GM19468 (cell line): Measurements from ENCODE around the gene CDH15.
"Not testable (repeated sequence)": the region's sequence is repeated elsewhere in the genome, so short reads cannot be mapped to it uniquely, and the experiment has no call there.

Experiments used
- ATAC-seq: cut with Tn5 transposase; IDR thresholded peaks from one replicate; pipeline ENCODE4 v1.9.1; 2021; ENCODE audit warnings: mild to moderate bottlenecking, moderate library complexity, moderate number of reproducible peaks; ENCODE audit not compliant: unreplicated experiment; ENCODE audit errors: extremely low read depth

Gene CDH15

GRCh38 chr16:89185887-89186592, 14.5 kb downstream of the CDH15 start:
- not testable (repeated sequence) for ATAC-seq

- ATAC-seq = not testable (repeated sequence)
Observed at GRCh38 chr16:89186593-89187031, 15.1 kb downstream of the CDH15 start.

GRCh38 chr16:89187032-89187769, 15.7 kb downstream of the CDH15 start:
- no peak for ATAC-seq

GRCh38 chr16:89187770-89188392, 16.3 kb downstream of the CDH15 start:
- ATAC-seq = no peak

GRCh38 chr16:89188471-89189357, 17.2 kb downstream of the CDH15 start:
- not testable (repeated sequence) for ATAC-seq

- no peak for ATAC-seq
Observed at GRCh38 chr16:89189358-89190025, 17.9 kb downstream of the CDH15 start.

GRCh38 chr16:89190150-89190958, 18.8 kb downstream of the CDH15 start:
- ATAC-seq = no peak

GRCh38 chr16:89191033-89191900, 19.7 kb downstream of the CDH15 start:
- no peak for ATAC-seq

- ATAC-seq = no peak
Observed at GRCh38 chr16:89191901-89192185, 20.3 kb downstream of the CDH15 start.

- not testable (repeated sequence) for ATAC-seq
Observed at GRCh38 chr16:89192186-89192955, 20.8 kb downstream of the CDH15 start.

GRCh38 chr16:89192956-89193575, 21.5 kb downstream of the CDH15 start:
- no peak for ATAC-seq

GRCh38 chr16:89193576-89194293, 22.2 kb downstream of the CDH15 start:
- no peak for ATAC-seq

GRCh38 chr16:89194340-89195311, 23.1 kb downstream of the CDH15 start:
- no peak for ATAC-seq

GRCh38 chr16:89195521-89196171, 24.1 kb downstream of the CDH15 start:
- no peak for ATAC-seq
